LNCAP (cell line): ENCODE results near the gene ITGA7.

Experiments
- CTCF ChIP-seq: fragments of 450-650 bp; IDR thresholded peaks from 2 replicates; pipeline ENCODE4 v1.5.1; 2017; ENCODE audit warnings: mild to moderate bottlenecking

The ITGA7 gene

GRCh38 chr12:55684761-55685370 lies 22.8 kb downstream of the ITGA7 start:
- TF ChIP-seq CTCF = no peak

GRCh38 chr12:55683676-55684075 lies 24.0 kb downstream of the ITGA7 start:
- TF ChIP-seq CTCF = no peak

GRCh38 chr12:55682087-55682796 lies 25.5 kb downstream of the ITGA7 start:
- TF ChIP-seq CTCF = no peak

GRCh38 chr12:55681142-55682077 lies 26.3 kb downstream of the ITGA7 start:
- no peak; the same call in 1 of the 2 replicates for TF ChIP-seq CTCF

- TF ChIP-seq CTCF = no peak
Observed at GRCh38 chr12:55679691-55680090, 28.0 kb downstream of the ITGA7 start.

GRCh38 chr12:55676707-55677106 lies 31.0 kb downstream of the ITGA7 start:
- no peak for TF ChIP-seq CTCF

GRCh38 chr12:55675666-55676065 lies 32.0 kb downstream of the ITGA7 start:
- no peak for TF ChIP-seq CTCF
